Measurements from ENCODE around the gene NAE1. TPM values are rescaled to one million over a fixed set of nuclear protein-coding genes. Genes with fewer than 3 reads are reported as not detected.

The NAE1 gene
- total RNA-seq, 6 experiments from 2014 or later = 16.4 to 22.7 (median 20.2) TPM

DNA sequence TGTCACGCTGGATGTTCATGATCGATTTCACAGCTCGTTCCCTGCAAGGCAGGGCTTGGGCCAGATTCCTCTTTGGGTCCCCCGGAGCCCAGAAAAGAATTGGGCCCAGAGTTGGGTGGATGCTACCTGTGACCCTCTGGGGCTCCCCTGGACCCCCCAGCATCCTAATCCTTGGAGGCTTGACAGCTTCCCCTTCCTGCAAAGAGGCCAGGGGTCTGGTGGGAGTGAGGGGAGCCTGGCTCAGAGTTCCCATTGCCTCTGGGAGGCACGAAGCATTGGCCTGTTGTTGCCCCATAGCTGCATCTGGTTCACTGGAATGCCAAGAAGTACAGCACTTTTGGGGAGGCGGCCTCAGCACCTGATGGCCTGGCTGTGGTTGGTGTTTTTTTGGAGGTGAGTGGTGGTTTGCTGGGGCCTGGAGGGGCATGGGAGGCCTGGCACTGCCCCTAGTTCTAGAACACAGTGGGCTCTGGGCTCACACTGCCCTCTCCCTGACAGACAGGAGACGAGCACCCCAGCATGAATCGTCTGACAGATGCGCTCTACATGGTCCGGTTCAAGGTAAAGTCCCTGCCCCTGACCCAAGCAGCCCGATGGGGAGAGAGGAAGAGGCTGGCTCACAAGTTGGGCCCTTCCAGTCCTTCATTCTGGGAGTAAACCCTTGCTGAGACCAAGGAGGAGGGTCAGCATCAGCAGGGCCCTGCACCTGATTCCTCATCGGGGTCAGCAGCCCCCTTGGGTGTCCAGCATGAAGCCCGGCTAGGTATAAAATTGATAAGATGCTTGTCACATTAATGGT is 20.6 kb upstream of the NAE1 start:
- no peaks in the 10 kb centered on the region for H3K4me1 ChIP-seq
- no peaks in the 10 kb centered on the region for H3K36me3 ChIP-seq
- ATAC-seq (no peak), DNase-seq (peak in 1 of 3 donors; percentile 20)
- intact Hi-C loops (cut with DNase I) = no loop called here
- 68% methylated on average over 5 of the region's 13 CpGs for WGBS (ENCODE audit: insufficient coverage, low coverage, low lambda C conversion rate, missing lambda C conversion rate)
- no peaks in the 10 kb centered on the region for H3K9me3 ChIP-seq
- no peaks in the 10 kb centered on the region for H3K27me3 ChIP-seq
- no peak overlapping the region for H3K4me3 ChIP-seq
- no peak overlapping the region for H3K27ac ChIP-seq
- TF ChIP-seq CTCF (IDR thresholded peaks at IDR 0.05) (no peak), POLR2A (IDR thresholded peaks at IDR 0.05) (no peak)

- intact Hi-C loops (cut with DNase I) = no loop called here
- peak in 1 of 3 donors; percentile 30 for DNase-seq
Observed at GRCh38 chr16:66850115-66850815, 19.5 kb upstream of the NAE1 start.

DNA sequence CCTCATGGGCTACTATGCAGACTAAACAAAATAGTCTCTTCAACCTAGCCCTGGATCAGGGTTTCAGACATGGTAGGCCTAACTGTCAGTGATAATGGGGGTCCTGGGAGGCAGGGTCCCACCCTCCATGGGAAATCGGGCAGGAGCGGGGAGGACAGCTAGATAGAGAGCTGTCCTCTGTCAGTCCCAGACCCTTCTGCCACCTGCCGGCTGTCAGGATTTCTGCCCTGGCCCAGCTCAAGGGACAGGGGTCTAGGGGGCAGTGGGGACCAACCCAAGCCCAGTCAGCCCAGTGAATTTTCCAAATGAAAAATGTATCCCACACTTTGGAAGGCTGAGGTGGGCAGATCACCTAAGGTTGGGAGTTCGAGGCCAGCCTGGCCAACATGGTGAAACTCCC is 18.8 kb upstream of the NAE1 start:
- 90% methylated on average over 2 of the region's 4 CpGs for WGBS (ENCODE audit: insufficient coverage, low coverage, low lambda C conversion rate, missing lambda C conversion rate)
- no peaks in the 10 kb centered on the region for H3K9me3 ChIP-seq
- ATAC-seq (no peak), DNase-seq (peak in 2 of 3 donors; percentile 10 to 35)
- TF ChIP-seq CTCF (IDR thresholded peaks at IDR 0.05) (no peak), POLR2A (IDR thresholded peaks at IDR 0.05) (no peak)
- H3K4me3 ChIP-seq = no peak overlapping the region
- peaks cover 0 to 5% (median 0%) of the 10 kb centered on the region in 4 donors for H3K4me1 ChIP-seq
- intact Hi-C loops (cut with DNase I) = no loop called here
- H3K36me3 ChIP-seq = no peaks in the 10 kb centered on the region
- H3K27ac ChIP-seq = no peak overlapping the region
- H3K27me3 ChIP-seq = peaks cover 4% of the 10 kb centered on the region in 2 donors

More at GRCh38 chr16:66850115-66850815, 19.5 kb upstream of the NAE1 start:
- Histone ChIP-seq H3K27ac (no peak overlapping the region), H3K27me3 (no peaks in the 10 kb centered on the region), H3K9me3 (no peaks in the 10 kb centered on the region), H3K4me1 (no peaks in the 10 kb centered on the region), H3K4me3 (no peak overlapping the region), H3K36me3 (no peaks in the 10 kb centered on the region)
- ATAC-seq = no peak
- TF ChIP-seq CTCF (IDR thresholded peaks at IDR 0.05) (no peak), POLR2A (IDR thresholded peaks at IDR 0.05) (no peak)
- WGBS (ENCODE audit: insufficient coverage, low coverage, low lambda C conversion rate, missing lambda C conversion rate) = 79% methylated on average over 2 of the region's 14 CpGs

GRCh38 chr16:66849021-66849420 is 18.2 kb upstream of the NAE1 start:
- Histone ChIP-seq H3K27ac (no peak overlapping the region), H3K9me3 (no peaks in the 10 kb centered on the region), H3K36me3 (no peaks in the 10 kb centered on the region), H3K27me3 (peaks cover 4 to 6% of the 10 kb centered on the region in 2 donors), H3K4me1 (peaks cover 0 to 10% (median 0%) of the 10 kb centered on the region in 4 donors), H3K4me3 (no peak overlapping the region)
- ATAC-seq = no peak
- intact Hi-C loops (cut with DNase I) = no loop called here
- no CpG with 5 or more reads among the region's 2 CpGs for WGBS (ENCODE audit: insufficient coverage, low coverage, low lambda C conversion rate, missing lambda C conversion rate)
- TF ChIP-seq CTCF (IDR thresholded peaks at IDR 0.05) (no peak), POLR2A (IDR thresholded peaks at IDR 0.05) (no peak)
- DNase-seq = peak in 2 of 3 donors; percentile 5 to 31

Data from right lobe of liver (tissue), 6 donors.